ENCODE data around the gene GINS2. TPM values are rescaled to one million over a fixed set of nuclear protein-coding genes. Genes with fewer than 3 reads are reported as not detected.

GINS2 gene
- total RNA-seq, 4 donors from 2014 or later = 0.24 to 1.2 (median 0.55) TPM

GRCh38 chr16:85663891-85664321, 24.8 kb downstream of the GINS2 start:
- TF ChIP-seq CTCF (IDR thresholded peaks at IDR 0.05) (no peak), POLR2A (IDR thresholded peaks at IDR 0.05) (no peak)
- H3K36me3 ChIP-seq = peaks cover 77 to 81% of the 10 kb centered on the region in 2 donors
- H3K4me1 ChIP-seq = peaks cover 10 to 19% of the 10 kb centered on the region in 2 donors

GRCh38 chr16:85662976-85663830, 25.6 kb downstream of the GINS2 start:
- Histone ChIP-seq H3K9me3 (no peaks in the 10 kb centered on the region), H3K27me3 (no peaks in the 10 kb centered on the region), H3K27ac (no peak overlapping the region), H3K36me3 (peaks cover 73 to 81% of the 10 kb centered on the region in 2 donors), H3K4me1 (peaks cover 10 to 19% of the 10 kb centered on the region in 2 donors), H3K4me3 (replicated peaks in 1 of 3) (no peak overlapping the region)
- no peak for TF ChIP-seq POLR2A (IDR thresholded peaks at IDR 0.05)
- TF ChIP-seq CTCF (IDR thresholded peaks at IDR 0.05) = no peak
- WGBS, 2 donors = 93 to 94% methylated on average over 37 to 38 of the region's 38 CpGs
- no peak for DNase-seq
- intact Hi-C loops (cut with DNase I) = no loop called here

More at GRCh38 chr16:85663891-85664321, 24.8 kb downstream of the GINS2 start:
- H3K9me3 ChIP-seq = no peaks in the 10 kb centered on the region
- H3K4me3 ChIP-seq (replicated peaks in 1 of 3) = no peak overlapping the region
- DNase-seq = peak in 1 of 2 donors; percentile 35
- 65 to 68% methylated on average over 10 to 11 of the region's 12 CpGs for WGBS, 2 donors
- intact Hi-C loops (cut with DNase I) = no loop called here
- H3K27me3 ChIP-seq = no peaks in the 10 kb centered on the region
- no peak overlapping the region for H3K27ac ChIP-seq

GRCh38 chr16:85662482-85662812, 26.3 kb downstream of the GINS2 start:
- Histone ChIP-seq H3K9me3 (no peaks in the 10 kb centered on the region), H3K4me1 (peaks cover 10 to 19% of the 10 kb centered on the region in 2 donors), H3K27me3 (no peaks in the 10 kb centered on the region), H3K36me3 (peaks cover 76 to 84% of the 10 kb centered on the region in 2 donors), H3K27ac (no peak overlapping the region), H3K4me3 (replicated peaks in 1 of 3) (no peak overlapping the region)
- DNase-seq = no peak
- intact Hi-C loops (cut with DNase I) = no loop called here
- WGBS, 2 donors = 71% methylated on average over 1 of the region's 3 CpGs; no CpG with 5 or more reads in 1 of the 2 donors
- TF ChIP-seq POLR2A (IDR thresholded peaks at IDR 0.05) (no peak), CTCF (IDR thresholded peaks at IDR 0.05) (no peak)

GRCh38 chr16:85661740-85662481, 26.8 kb downstream of the GINS2 start:
- Histone ChIP-seq H3K27ac (no peak overlapping the region), H3K27me3 (no peaks in the 10 kb centered on the region), H3K4me1 (peaks cover 10 to 19% of the 10 kb centered on the region in 2 donors), H3K36me3 (peaks cover 76 to 86% of the 10 kb centered on the region in 2 donors), H3K4me3 (replicated peaks in 1 of 3) (no peak overlapping the region), H3K9me3 (no peaks in the 10 kb centered on the region)
- no peak for DNase-seq
- intact Hi-C loops (cut with DNase I) = no loop called here
- TF ChIP-seq CTCF (IDR thresholded peaks at IDR 0.05) = no peak
- TF ChIP-seq POLR2A (IDR thresholded peaks at IDR 0.05) = no peak
- WGBS, 2 donors = 95% methylated on average over 22 to 26 of the region's 26 CpGs

Measured in thyroid gland (tissue), 4 donors.